ENCODE measurements around the gene BTBD1. TPM values are rescaled to one million over a fixed set of nuclear protein-coding genes. Genes with fewer than 3 reads are reported as not detected.
A peak's percentile ranks its signal among the peaks of the same experiment; 100 is the strongest.

Gene BTBD1
- total RNA-seq, 2 experiments from 2014 or later, result 58.3 to 77.6 TPM

GRCh38 chr15:83108266-83109219 is 41.5 kb upstream of the BTBD1 start:
- POLR2A ChIA-PET, result no interaction called here

GRCh38 chr15:83107841-83108181 is 40.8 kb upstream of the BTBD1 start:
- Mint-ChIP-seq H3K4me1 (peaks cover 8% of the 10 kb centered on the region), H3K27ac (peak overlapping the region; percentile 59), H3K27me3 (peaks cover 48% of the 10 kb centered on the region), H3K4me3 (peak overlapping the region; percentile 69), H3K36me3 (ENCODE audit: low read depth) (no peaks in the 10 kb centered on the region), H3K9me3 (ENCODE audit: low read depth) (no peaks in the 10 kb centered on the region)
- intact Hi-C loops (cut with DNase I, micrococcal nuclease), result loop anchor here in 1 of 2 experiments (2.0 to 5.0 kb wide), 2 partner anchors 97 to 99 kb away; partner anchors contain the start of genes C15orf40 and HDGFL3
- ChIA-PET CTCF (no interaction called here), POLR2A (no interaction called here)
- ATAC-seq, result no peak
- no peak for DNase-seq

More at GRCh38 chr15:83108266-83109219, 41.5 kb upstream of the BTBD1 start:
- CTCF ChIA-PET, result no interaction called here
- H3K36me3 Mint-ChIP-seq (ENCODE audit: low read depth), result no peaks in the 10 kb centered on the region
- peaks cover 8% of the 10 kb centered on the region for H3K4me1 Mint-ChIP-seq
- no peaks in the 10 kb centered on the region for H3K9me3 Mint-ChIP-seq (ENCODE audit: low read depth)
- peak overlapping the region; percentile 69 for H3K4me3 Mint-ChIP-seq
- H3K27me3 Mint-ChIP-seq, result peaks cover 48% of the 10 kb centered on the region
- peak; percentile 64 for ATAC-seq
- H3K27ac Mint-ChIP-seq, result peak overlapping the region; percentile 59
- DNase-seq, result peak; percentile 39
- intact Hi-C loops (cut with DNase I, micrococcal nuclease), result loop anchor here in 1 of 2 experiments (2.0 to 5.0 kb wide), 2 partner anchors 98 to 99 kb away; partner anchors contain the start of genes C15orf40 and HDGFL3

- ATAC-seq (peak; percentile 30), DNase-seq (peak; percentile 38)
- H3K27ac Mint-ChIP-seq, result peak within 1 kb of the TSS; percentile 59
- POLR2A ChIA-PET, result no interaction called here
- intact Hi-C loops (cut with DNase I, micrococcal nuclease), result loop anchor here in 1 of 2 experiments (5.0 kb wide), 1 partner anchor 100 kb away; the partner anchor contains the start of gene HDGFL3
- no peaks in the 10 kb centered on the region for H3K36me3 Mint-ChIP-seq (ENCODE audit: low read depth)
- peak within 1 kb of the TSS; percentile 69 for H3K4me3 Mint-ChIP-seq
- CTCF ChIA-PET, result no interaction called here
- peaks cover 8% of the 10 kb centered on the region for H3K4me1 Mint-ChIP-seq
- peaks cover 53% of the 10 kb centered on the region for H3K27me3 Mint-ChIP-seq
- no peaks in the 10 kb centered on the region for H3K9me3 Mint-ChIP-seq (ENCODE audit: low read depth)
Observed at GRCh38 chr15:83106994-83107840, 40.2 kb upstream of the BTBD1 start, which contains the start of gene TM6SF1. TM6SF1 (plus strand) TSS chr15:83107645; CDS start chr15:83107681, 36 bp downstream.

- DNase-seq (no peak), ATAC-seq (no peak)
- H3K27me3 Mint-ChIP-seq, result peaks cover 56% of the 10 kb centered on the region
- no peaks in the 10 kb centered on the region for H3K9me3 Mint-ChIP-seq (ENCODE audit: low read depth)
- CTCF ChIA-PET, result no interaction called here
- no peaks in the 10 kb centered on the region for H3K36me3 Mint-ChIP-seq (ENCODE audit: low read depth)
- POLR2A ChIA-PET, result no interaction called here
- H3K4me1 Mint-ChIP-seq, result peaks cover 8% of the 10 kb centered on the region
- H3K4me3 Mint-ChIP-seq, result no peak overlapping the region
- intact Hi-C loops (cut with DNase I, micrococcal nuclease), result loop anchor here in 1 of 2 experiments (5.0 kb wide), 1 partner anchor 102 kb away; the partner anchor contains the start of gene HDGFL3
- no peak overlapping the region for H3K27ac Mint-ChIP-seq
Observed at GRCh38 chr15:83105440-83105839, 38.4 kb upstream of the BTBD1 start.

GRCh38 chr15:83104141-83104540 is 37.1 kb upstream of the BTBD1 start:
- ChIA-PET POLR2A (no interaction called here), CTCF (no interaction called here)
- intact Hi-C loops (cut with DNase I, micrococcal nuclease), result no loop called here
- Mint-ChIP-seq H3K27ac (no peak overlapping the region), H3K27me3 (peaks cover 52% of the 10 kb centered on the region), H3K9me3 (ENCODE audit: low read depth) (no peaks in the 10 kb centered on the region), H3K4me1 (peaks cover 8% of the 10 kb centered on the region), H3K36me3 (ENCODE audit: low read depth) (no peaks in the 10 kb centered on the region), H3K4me3 (no peak overlapping the region)
- DNase-seq (no peak), ATAC-seq (no peak)

GRCh38 chr15:83102346-83102745 is 35.3 kb upstream of the BTBD1 start:
- H3K27ac Mint-ChIP-seq, result no peak overlapping the region
- CTCF ChIA-PET, result no interaction called here
- H3K27me3 Mint-ChIP-seq, result peaks cover 44% of the 10 kb centered on the region
- H3K9me3 Mint-ChIP-seq (ENCODE audit: low read depth), result no peaks in the 10 kb centered on the region
- DNase-seq (no peak), ATAC-seq (no peak)
- H3K36me3 Mint-ChIP-seq (ENCODE audit: low read depth), result no peaks in the 10 kb centered on the region
- H3K4me3 Mint-ChIP-seq, result no peak overlapping the region
- POLR2A ChIA-PET, result no interaction called here
- intact Hi-C loops (cut with DNase I, micrococcal nuclease), result no loop called here
- peaks cover 2% of the 10 kb centered on the region for H3K4me1 Mint-ChIP-seq

GRCh38 chr15:83100097-83100646 is 33.1 kb upstream of the BTBD1 start:
- Mint-ChIP-seq H3K27me3 (peaks cover 34% of the 10 kb centered on the region), H3K4me3 (no peak overlapping the region), H3K36me3 (ENCODE audit: low read depth) (no peaks in the 10 kb centered on the region), H3K9me3 (ENCODE audit: low read depth) (no peaks in the 10 kb centered on the region), H3K27ac (no peak overlapping the region), H3K4me1 (no peaks in the 10 kb centered on the region)
- ChIA-PET POLR2A (no interaction called here), CTCF (interaction anchor here (0.6 kb wide), 1 partner anchor 157 kb away, joined by 3 read pairs; no protein-coding TSS in a partner anchor)
- intact Hi-C loops (cut with DNase I, micrococcal nuclease), result no loop called here
- ATAC-seq, result no peak
- no peak for DNase-seq

- H3K4me3 Mint-ChIP-seq, result no peak overlapping the region
- intact Hi-C loops (cut with DNase I, micrococcal nuclease), result no loop called here
- no peaks in the 10 kb centered on the region for H3K9me3 Mint-ChIP-seq (ENCODE audit: low read depth)
Observed at GRCh38 chr15:83099290-83099689, 32.2 kb upstream of the BTBD1 start.

GRCh38 chr15:83098079-83098478 is 31.0 kb upstream of the BTBD1 start:
- H3K9me3 Mint-ChIP-seq (ENCODE audit: low read depth), result no peaks in the 10 kb centered on the region
- CTCF ChIA-PET, result interaction anchor here (0.6 kb wide), 1 partner anchor 165 kb away, joined by 3 read pairs; no protein-coding TSS in a partner anchor
- POLR2A ChIA-PET, result no interaction called here
- H3K36me3 Mint-ChIP-seq (ENCODE audit: low read depth), result no peaks in the 10 kb centered on the region
- peaks cover 27% of the 10 kb centered on the region for H3K27me3 Mint-ChIP-seq
- H3K4me3 Mint-ChIP-seq, result no peak overlapping the region
- no peaks in the 10 kb centered on the region for H3K4me1 Mint-ChIP-seq
- intact Hi-C loops (cut with DNase I, micrococcal nuclease), result no loop called here
- no peak overlapping the region for H3K27ac Mint-ChIP-seq
- DNase-seq (no peak), ATAC-seq (no peak)

More at GRCh38 chr15:83099290-83099689, 32.2 kb upstream of the BTBD1 start:
- H3K36me3 Mint-ChIP-seq (ENCODE audit: low read depth), result no peaks in the 10 kb centered on the region
- ATAC-seq (no peak), DNase-seq (no peak)
- H3K27me3 Mint-ChIP-seq, result peaks cover 33% of the 10 kb centered on the region
- H3K4me1 Mint-ChIP-seq, result no peaks in the 10 kb centered on the region
- ChIA-PET CTCF (no interaction called here), POLR2A (no interaction called here)
- H3K27ac Mint-ChIP-seq, result no peak overlapping the region

- ChIA-PET POLR2A (no interaction called here), CTCF (interaction anchor here (0.6 kb wide), 2 partner anchors 1588 to 1590 kb away, joined by 3 to 4 read pairs; no protein-coding TSS in a partner anchor)
- H3K9me3 Mint-ChIP-seq (ENCODE audit: low read depth), result no peaks in the 10 kb centered on the region
- peaks cover 6% of the 10 kb centered on the region for H3K27me3 Mint-ChIP-seq
- peaks cover 7% of the 10 kb centered on the region for H3K4me1 Mint-ChIP-seq
- no peaks in the 10 kb centered on the region for H3K36me3 Mint-ChIP-seq (ENCODE audit: low read depth)
- intact Hi-C loops (cut with DNase I, micrococcal nuclease), result no loop called here
- ATAC-seq (no peak), DNase-seq (no peak)
- H3K4me3 Mint-ChIP-seq, result no peak overlapping the region
- no peak overlapping the region for H3K27ac Mint-ChIP-seq
Observed at GRCh38 chr15:83094583-83094982, 27.5 kb upstream of the BTBD1 start.

GRCh38 chr15:83092309-83092976 is 25.4 kb upstream of the BTBD1 start:
- intact Hi-C loops (cut with DNase I, micrococcal nuclease), result no loop called here
- H3K27ac Mint-ChIP-seq, result peak overlapping the region; percentile 58
- DNase-seq, result peak; percentile 28
- H3K4me3 Mint-ChIP-seq, result no peak overlapping the region
- no peaks in the 10 kb centered on the region for H3K9me3 Mint-ChIP-seq (ENCODE audit: low read depth)
- peak; percentile 82 for ATAC-seq
- peaks cover 3% of the 10 kb centered on the region for H3K27me3 Mint-ChIP-seq
- H3K4me1 Mint-ChIP-seq, result peaks cover 7% of the 10 kb centered on the region
- H3K36me3 Mint-ChIP-seq (ENCODE audit: low read depth), result no peaks in the 10 kb centered on the region
- ChIA-PET CTCF (interaction anchor here (0.8 kb wide), 1 partner anchor 1054 kb away, joined by 3 read pairs; no protein-coding TSS in a partner anchor), POLR2A (no interaction called here)

Data from activated CD4-positive, alpha-beta T cell treated with anti-CD3 and anti-CD28 coated beads for 36 hours (primary cell).